Femur (tissue), 1 donor: Measurements from ENCODE around the gene C1S.
"Not testable (repeated sequence)": the region's sequence is repeated elsewhere in the genome, so short reads cannot be mapped to it uniquely, and the experiment has no call there.

Experiments used
- DNase-seq: peaks from one replicate; pipeline ENCODE4 v3.0.0-alpha.2; 2017

C1S gene

DNA sequence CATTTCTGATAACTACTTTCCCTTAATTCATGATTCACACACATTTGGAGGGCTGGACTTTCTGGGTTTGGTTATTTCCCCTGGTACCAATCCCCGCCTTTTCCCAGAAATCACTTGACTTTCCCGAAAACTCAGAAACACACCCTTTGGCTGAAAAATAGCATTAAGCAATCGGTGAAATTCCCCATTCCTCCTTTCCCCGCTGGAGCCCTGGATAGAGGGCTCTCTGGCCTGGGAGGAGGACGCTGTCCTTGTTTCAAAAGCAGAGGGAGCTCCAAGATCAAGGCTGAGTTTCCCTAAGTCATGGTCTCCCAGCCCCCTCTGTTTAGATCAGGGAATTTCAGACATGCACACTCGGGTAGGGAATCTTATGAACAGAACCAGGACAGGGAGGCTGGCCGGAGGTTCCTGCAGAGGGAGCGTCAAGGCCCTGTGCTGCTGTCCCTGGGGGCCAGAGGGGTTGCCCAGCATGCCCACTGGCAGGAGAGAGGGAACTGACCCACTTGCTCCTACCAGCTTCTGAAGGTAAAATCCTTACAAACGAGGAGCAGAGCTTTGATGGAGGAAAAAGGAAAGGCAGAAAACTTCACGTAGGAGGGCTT lies at the start of gene C1S:
Gene C1S, plus strand, starts transcription at position 366 of the 602 bp plus-strand sequence. CDS start 1,195 bp downstream, outside the sequence.
- DNase-seq = peak; percentile 90

- not testable (repeated sequence) for DNase-seq
Observed at GRCh38 chr12:7011398-7011797, 49.1 kb upstream of the C1S start.

DNA sequence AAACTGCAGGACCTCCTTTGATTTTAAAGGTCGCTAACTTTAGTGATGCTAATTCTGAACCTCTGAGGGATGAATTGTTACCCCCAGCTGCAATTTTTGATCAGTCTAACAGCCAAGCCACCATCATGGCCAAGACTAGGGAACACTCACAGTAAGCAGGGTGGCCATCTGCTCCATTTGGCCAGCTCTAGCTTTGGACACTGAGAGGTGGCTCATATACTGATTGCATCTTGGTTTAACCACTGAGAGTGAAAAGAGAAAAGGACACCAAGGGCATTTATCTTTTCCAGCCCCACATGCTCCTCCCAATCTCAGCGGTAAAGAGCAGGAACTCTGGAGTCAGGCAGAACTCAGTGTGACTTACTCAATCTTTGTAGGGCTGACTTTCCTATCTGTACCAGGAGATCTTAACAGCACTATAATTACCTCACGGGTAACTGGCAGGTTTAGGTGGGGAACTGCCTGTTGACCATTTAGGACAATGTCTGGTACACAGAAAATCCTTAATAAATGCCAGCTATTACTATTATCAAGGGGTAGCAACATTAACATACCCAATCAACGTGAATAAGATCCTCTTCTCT lies 48.4 kb upstream of the C1S start:
- no peak for DNase-seq

DNA sequence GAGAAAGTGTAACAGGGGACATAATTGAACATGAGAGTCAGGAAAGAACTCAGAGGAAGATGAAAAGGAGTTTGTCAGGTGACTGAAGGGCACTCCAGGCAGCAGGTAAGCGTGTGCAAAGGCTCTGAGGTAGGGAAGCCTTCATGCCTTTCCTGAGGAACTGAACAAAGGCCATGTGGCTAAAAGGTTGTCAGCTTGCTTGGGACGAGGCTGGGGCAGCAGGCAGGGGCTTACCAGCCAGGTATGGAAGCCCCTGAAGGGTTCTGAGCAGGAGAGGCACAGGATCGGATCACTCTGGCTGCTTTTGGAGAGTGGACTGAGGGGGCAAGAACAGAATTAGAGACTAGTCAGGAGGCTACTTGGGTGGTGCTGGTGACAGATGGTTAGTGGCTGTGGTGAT lies 47.4 kb upstream of the C1S start:
- DNase-seq = no peak

DNA sequence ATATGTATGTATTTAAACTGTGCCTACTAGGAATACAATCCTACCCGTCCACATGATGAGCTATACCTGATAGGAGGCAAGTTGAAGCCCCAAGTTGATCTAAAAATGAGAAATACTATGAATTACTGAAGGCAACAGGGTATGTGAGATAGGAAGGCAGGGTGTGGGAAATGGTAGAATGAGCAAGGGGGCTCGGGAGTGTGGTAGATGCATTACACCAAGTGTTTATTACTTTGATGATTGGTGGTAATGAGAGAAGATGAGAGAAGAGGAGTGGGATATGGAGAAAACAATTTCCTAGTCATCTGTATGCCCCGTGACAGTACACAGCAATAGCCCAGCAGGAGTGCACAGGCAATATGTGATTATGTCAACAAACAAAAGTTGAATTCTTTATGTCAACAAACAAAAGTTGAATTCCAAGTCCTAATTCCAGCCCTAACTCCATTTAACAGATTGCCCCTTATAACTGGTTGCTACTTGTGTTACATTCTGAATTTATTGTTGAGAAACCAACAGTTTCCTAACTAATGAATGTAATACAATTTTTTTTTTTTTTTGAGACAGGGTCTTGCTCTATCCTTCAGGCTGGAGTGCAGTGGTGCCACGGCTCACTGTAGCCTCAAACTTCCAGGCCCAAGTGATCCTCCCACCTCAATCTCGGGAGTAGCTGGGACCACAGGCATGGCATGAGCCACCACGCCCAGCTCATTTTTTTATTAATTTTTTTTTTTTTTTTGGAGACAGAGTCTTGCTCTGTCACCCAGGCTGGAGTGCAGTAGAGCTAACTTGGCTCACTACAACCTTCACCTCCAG lies 44.8 kb upstream of the C1S start:
- DNase-seq = no peak

DNA sequence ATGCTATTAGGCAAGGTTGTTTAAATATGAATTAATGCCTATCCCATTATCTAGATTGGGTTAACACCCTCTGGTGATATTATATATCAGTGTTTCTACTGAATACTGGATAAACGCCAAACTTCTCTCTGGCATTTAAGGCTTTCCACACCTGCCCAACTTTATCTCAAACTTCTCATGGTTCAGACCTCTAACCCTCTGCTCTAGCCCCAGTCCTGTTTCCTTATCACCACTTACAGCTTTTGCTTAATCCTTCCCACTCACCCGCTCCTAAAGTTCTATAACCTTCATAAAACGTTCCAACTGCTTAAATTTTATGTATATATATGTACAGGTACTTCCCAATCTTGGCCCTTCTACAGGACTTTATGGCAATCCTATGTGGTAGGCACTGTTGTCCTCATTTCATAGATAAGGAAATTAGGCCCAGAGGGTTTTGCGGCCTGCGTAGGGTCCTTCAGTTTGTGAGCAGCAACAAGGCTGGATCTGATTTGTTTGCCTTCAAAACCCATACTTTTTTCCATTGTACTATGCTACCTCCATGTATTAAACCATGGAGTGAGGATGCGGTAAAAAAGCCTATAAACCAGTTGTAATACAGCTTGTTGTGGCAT lies 43.5 kb upstream of the C1S start:
- DNase-seq = no peak

DNA sequence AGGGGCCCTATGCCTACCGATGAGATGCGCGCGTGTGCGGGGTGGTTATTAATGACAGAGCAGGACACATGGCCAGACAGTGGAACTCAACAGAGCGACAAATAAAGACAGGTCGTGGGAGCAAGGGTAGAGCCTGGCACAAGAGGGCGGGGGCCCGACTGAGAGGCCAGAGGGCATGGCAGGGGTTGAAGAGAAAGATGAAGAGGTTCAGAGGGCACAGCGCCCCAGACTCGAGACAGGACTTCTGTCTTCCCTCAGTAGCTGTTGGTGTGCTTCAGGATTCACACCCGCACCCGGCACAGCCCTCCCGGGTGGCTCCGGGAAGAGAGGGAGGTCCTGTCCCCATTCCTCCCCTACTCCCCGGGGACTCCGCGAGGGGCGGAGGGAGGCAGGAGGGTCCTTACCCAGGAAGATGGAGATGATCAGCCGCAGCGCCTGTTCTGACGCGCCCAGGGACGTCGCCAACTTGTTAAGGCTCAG lies 42.6 kb upstream of the C1S start:
- DNase-seq = no peak

DNA sequence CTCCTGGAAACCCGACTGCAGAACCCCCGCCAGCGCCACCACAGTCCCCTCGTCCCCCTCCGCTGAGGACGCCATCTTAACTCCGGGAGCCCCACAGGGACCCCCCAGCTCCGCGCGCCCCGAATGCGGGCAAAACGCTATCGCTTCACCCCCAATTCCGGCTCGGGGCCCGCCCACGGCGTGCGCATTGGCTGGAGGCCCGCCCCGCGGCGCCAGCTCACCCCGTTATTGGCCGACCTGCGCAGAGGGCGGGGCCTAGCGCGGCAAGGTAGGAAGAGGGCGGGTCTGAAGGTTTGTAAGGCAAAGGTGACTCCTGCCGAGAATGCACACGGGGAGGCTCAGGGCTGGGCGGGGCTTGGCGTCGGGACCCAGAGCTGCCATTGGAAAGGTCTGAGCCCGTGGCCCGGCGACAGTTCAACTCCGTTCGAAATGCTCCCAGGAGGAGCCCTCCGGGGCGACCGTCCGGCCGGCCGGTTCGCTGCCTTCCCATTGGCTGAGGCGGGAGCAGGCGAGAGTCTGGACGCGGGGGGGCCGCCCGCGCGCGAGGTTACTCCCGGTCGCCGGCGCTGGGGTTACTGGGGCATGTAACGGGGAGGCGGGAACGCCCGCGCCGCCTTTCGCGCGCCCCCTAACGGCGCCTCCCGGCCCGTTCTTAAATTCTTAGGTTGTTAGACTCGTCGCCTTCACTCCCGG lies 42.0 kb upstream of the C1S start, which contains the start of gene LPCAT3:
Gene LPCAT3, minus strand, starts transcription at position 127 of the 693 bp plus-strand sequence. Its CDS starts 52 bp downstream, at position 75.
- peak; percentile 98 for DNase-seq

- no peak for DNase-seq
Observed at GRCh38 chr12:7019043-7019569, 41.4 kb upstream of the C1S start.

- DNase-seq = no peak
Observed at GRCh38 chr12:7021956-7022355, 38.6 kb upstream of the C1S start.

DNA sequence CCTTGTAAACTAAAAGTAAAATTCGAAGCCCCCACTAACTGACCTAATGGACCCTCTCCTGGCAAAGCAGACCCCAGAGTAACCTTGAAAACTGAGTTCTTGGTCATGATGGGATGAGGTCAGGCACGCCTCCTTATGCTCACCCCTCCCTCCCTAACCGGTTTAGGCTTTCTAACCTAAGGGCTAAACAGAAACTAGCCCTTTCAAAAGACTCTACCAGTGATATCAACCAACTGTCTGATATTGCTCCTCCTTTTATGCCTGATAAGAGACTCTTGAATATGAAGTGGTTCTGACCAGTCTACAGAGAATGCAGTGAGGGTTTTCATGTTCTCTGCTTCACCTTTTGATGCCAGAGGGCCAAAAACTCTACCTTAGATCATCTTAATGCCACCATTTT lies 37.4 kb upstream of the C1S start:
- DNase-seq = no peak

GRCh38 chr12:7026854-7027253 lies 33.7 kb upstream of the C1S start:
- no peak for DNase-seq

DNA sequence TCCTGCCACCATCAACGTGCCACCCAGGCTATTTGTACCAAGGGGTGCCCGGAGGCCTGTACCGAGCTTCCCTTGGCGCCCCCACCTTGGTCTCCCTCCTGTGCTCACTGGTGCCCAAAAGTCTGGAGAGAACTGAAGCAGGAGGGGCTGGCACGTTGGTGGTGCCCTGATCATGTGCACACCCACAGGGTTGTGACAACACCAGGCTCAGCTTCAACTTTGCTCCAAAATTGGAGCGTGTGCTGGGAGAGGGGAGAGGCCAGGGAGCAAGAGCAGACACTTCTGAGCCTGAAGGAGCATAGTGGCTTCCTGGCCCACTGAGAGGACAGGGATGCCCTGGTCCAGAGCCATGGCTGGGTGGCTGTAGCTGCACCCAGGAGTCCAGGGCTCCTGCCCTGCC lies 29.2 kb upstream of the C1S start:
- DNase-seq = no peak

- no peak for DNase-seq
Observed at GRCh38 chr12:7032990-7033389, 27.5 kb upstream of the C1S start.

DNA sequence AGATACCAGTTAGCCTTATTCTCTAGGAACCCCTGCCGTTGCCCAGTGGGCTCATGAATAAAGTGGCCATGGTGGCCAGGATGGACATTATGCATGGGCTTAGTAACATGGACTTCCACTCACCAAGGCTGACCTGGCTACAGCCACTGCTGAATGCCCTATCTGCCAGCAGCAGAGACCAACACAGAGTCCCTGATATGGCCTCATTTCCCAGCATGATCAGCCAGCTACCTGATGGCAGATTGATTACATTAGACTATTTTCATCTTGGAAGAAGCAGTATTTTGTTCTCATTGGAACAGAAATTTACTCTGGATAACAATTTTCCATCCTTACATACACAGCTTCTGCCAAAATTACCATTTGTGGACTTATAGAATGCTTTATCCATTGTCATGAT lies 26.1 kb upstream of the C1S start:
- DNase-seq = no peak

- DNase-seq = no peak
Observed at GRCh38 chr12:7035463-7035862, 25.1 kb upstream of the C1S start.

- DNase-seq = not testable (repeated sequence)
Observed at GRCh38 chr12:7037411-7037810, 23.1 kb upstream of the C1S start.

DNA sequence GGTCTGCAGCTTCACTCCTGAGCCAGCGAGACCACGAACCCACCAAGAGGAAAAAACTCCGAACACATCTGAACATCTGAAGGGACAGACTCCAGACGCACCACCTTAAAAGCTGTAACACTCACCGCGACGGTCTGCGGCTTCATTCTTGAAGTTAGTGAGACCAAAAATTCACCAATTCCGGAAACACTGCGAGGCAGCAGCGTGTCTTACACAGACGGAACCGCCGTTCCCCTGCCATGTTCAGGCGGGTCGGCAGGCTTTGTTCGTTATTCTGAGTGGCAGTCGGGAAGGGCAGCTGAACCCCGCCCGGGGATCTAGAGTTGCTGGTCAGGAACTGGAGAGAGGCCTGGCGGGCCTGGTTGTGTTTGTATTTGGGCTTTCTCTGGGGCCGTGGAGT lies 21.9 kb upstream of the C1S start:
- DNase-seq = no peak

DNA sequence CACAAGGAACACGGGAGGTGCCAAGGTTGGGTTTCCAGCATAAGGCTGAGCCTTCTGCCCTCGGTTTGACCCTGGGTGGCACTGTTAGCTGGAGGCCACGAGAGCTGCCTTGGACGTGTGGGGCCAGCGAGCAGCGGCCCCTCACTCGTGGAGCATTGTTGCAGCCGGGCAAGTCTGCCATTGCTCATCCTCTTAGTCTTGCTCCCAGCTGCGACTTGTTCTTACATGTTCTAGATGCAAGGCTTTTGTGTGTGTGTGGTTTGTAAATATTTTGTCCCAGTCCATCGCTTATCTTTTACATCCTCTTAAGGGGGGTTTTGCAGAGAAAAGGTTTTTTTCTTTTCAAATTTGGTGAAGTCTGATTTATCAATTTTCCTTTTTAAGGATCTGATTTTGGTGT lies 21.1 kb upstream of the C1S start:
- DNase-seq = no peak

DNA sequence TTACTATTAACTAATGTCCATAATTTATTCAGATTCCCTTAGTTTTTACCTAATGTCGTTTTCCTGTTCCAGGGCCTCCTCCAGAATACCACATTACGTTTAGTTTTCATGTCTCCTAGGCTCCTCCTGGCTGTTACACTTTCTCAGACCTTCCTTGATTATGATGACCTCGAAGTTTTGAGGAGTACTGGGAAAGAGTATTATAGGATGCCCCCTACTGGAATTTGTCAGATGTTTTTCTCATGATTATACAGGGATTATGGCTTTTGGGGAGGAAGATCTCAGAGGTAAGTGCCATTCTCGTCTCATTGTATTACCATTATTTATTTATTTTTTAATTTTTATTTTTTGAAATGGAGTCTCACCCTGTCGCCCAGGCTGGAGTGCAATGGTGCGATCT lies 17.7 kb upstream of the C1S start:
- no peak for DNase-seq

DNA sequence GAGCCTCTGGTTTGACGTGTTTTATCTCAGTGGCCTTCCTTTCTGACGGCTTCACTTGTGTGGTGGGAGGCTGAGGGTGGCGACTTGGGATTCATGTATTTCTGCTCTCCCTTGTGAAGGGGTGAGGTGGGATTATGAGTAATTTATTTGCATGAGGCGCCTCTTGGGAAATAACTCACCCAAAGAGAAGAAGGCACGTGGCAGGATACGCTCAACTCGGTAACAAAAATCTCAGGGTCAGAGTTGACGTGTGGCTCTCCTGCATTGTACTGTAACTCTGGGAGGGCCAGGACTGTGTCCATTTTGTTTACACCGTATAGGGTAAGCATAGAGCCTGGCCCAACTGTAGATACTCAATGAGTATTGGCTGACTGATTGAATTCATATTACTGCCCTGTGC lies 14.6 kb upstream of the C1S start:
- DNase-seq = no peak

DNA sequence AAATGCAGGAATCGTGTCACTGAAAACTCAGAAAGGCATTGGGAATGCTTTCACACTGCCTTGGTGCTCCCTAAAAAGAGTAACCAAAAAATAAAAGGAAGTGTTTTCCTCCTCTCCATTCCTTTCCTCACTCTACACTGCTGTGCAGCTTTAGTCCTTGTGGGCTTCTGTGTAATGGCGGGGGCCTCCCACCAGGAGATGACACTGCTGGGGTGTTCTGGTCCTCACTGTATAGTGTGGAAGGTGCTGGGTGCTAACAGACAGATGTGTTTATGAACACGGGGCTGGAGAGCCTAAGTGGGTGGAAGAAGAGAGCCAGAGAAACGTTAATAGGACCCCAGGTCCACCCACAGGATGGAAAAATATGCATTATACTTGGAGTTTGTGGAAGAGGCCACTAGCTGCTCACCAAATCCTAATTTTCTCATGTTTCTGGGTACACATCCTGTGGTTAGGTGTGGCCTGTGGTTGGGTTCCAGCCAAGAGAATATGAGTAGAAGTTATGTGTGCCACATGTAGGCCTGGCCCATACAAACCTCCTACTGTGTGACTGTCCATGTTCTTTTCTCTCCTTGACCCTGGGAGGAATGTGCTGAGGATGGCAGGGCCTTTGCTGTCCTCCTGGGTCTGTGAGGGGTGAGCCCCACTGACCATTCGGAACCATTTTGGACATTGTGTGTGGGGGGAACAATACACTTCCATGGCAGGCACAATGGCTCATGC lies 14.0 kb upstream of the C1S start:
- no peak for DNase-seq
